Astrocyte (in vitro differentiated cells and primary cell): ENCODE data around the gene ABCC3.

Experiments
- EZH2 ChIP-seq: IDR thresholded peaks from 2 replicates; pipeline ENCODE4 v1.6.1; 2012; ENCODE audit warnings: mild to moderate bottlenecking, low read length, inconsistent platforms; ENCODE audit not compliant: insufficient read depth
- TF ChIP-seq, protein P1 (sequence below): IDR thresholded peaks from 2 replicates; pipeline ENCODE4 v1.5.1; 2011; ENCODE audit warnings: low read depth, mild to moderate bottlenecking, inconsistent platforms, low read length, moderate library complexity; ENCODE audit not compliant: insufficient read depth

DNA sequence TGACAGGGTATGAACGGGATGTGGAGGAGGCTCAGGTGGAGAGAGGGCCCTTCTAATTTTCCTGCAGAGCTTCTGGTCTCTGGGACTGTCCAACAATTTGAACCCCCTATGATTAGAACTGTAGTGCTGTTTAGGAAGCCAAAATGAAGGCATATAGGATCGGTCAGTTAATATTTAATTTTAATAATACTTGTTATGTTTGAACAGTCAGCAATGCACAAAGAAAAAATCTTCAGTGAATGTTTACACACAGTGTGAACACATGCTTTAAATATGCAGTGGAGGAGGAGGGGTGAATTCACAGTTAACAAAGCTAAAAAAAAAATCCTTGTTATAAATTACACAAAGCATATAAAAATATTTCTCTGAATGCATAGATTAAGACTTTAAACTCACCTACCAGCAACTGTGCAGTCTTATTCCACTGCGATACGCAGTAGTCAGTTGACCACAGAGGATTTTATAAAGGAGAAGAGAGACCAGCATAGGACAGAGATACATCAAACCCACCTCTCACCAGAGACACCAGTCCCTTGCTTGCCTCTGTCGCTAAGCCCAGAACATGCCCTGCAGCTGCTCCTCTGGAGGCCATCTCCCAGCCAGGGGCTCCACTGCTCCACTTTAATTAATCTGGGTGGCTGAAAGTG is 58.5 kb downstream of the ABCC3 start:
- TF ChIP-seq, protein P1, sequence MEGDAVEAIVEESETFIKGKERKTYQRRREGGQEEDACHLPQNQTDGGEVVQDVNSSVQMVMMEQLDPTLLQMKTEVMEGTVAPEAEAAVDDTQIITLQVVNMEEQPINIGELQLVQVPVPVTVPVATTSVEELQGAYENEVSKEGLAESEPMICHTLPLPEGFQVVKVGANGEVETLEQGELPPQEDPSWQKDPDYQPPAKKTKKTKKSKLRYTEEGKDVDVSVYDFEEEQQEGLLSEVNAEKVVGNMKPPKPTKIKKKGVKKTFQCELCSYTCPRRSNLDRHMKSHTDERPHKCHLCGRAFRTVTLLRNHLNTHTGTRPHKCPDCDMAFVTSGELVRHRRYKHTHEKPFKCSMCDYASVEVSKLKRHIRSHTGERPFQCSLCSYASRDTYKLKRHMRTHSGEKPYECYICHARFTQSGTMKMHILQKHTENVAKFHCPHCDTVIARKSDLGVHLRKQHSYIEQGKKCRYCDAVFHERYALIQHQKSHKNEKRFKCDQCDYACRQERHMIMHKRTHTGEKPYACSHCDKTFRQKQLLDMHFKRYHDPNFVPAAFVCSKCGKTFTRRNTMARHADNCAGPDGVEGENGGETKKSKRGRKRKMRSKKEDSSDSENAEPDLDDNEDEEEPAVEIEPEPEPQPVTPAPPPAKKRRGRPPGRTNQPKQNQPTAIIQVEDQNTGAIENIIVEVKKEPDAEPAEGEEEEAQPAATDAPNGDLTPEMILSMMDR: no peak
- TF ChIP-seq EZH2: no peak
